Activated CD8-positive, alpha-beta T cell treated with anti-CD3 and anti-CD28 coated beads for 36 hours (primary cell): Measurements from ENCODE around the gene GATA6. TPM values are rescaled to one million over a fixed set of nuclear protein-coding genes. Genes with fewer than 3 reads are reported as not detected.
"Not testable (repeated sequence)": the region's sequence is repeated elsewhere in the genome, so short reads cannot be mapped to it uniquely, and the experiment has no call there.

Source experiments
- ATAC-seq: fragments of 200-7000 bp; cut with Tn5 transposase; one replicate; pipeline ENCODE4 v1.10.0; 2021; ENCODE audit warnings: mild to moderate bottlenecking, moderate library complexity
- CTCF ChIA-PET: fragments of 350-600 bp; sonication (Branson Sonifier 250); formaldehyde crosslinking; loops from one replicate; lab custom pipeline; 2021; ENCODE audit warnings: antibody characterized with exemption; lab: Charles Lee
- POLR2A ChIA-PET: fragments of 350-600 bp; sonication (Branson Sonifier 250); formaldehyde crosslinking; loops from one replicate; lab custom pipeline; 2021; ENCODE audit warnings: antibody characterized with exemption; lab: Charles Lee
- DNase-seq: peaks from one replicate; pipeline ENCODE4 v3.0.0-alpha.2; 2020
- H3K27ac Mint-ChIP-seq: one replicate; pipeline ENCODE4 v1.8.0; 2021; ENCODE audit warnings: mild to moderate bottlenecking, mixed read lengths
- H3K27me3 Mint-ChIP-seq: one replicate; pipeline ENCODE4 v1.8.0; 2021; ENCODE audit warnings: mixed read lengths
- H3K36me3 Mint-ChIP-seq: one replicate; pipeline ENCODE4 v1.8.0; 2021; ENCODE audit warnings: low read depth, mixed read lengths
- H3K4me1 Mint-ChIP-seq: one replicate; pipeline ENCODE4 v1.8.0; 2021; ENCODE audit warnings: low read depth, mixed read lengths
- H3K4me3 Mint-ChIP-seq: one replicate; pipeline ENCODE4 v1.8.0; 2021; ENCODE audit warnings: mild to moderate bottlenecking, moderate library complexity, mixed read lengths
- H3K9me3 Mint-ChIP-seq: one replicate; pipeline ENCODE4 v1.8.0; 2021; ENCODE audit warnings: mixed read lengths
- CTCF ChIP-seq: fragments of 200-600 bp; IDR thresholded peaks from one replicate; pipeline ENCODE4 v1.8.0; 2022; ENCODE audit warnings: antibody characterized with exemption, mild to moderate bottlenecking
- intact Hi-C: fragments of 100-400 bp; cut with micrococcal nuclease; formaldehyde crosslinking; loops from one replicate; pipeline ENCODE4 v1.10.0; 2022
- total RNA-seq, 2 experiments: library from RNA; stranded (reverse); gene quantifications; one replicate each; pipeline ENCODE4 v1.2.3, GENCODE V29; 2021

The GATA6 gene
- total RNA-seq, 2 experiments from 2014 or later, result not detected

- intact Hi-C loops, result loop anchor here (10.0 kb wide), 1 partner anchor 166 kb away; no protein-coding TSS in a partner anchor
- Mint-ChIP-seq H3K9me3 (no peaks in the 10 kb centered on the region), H3K27me3 (peaks cover 30% of the 10 kb centered on the region), H3K36me3 (no peaks in the 10 kb centered on the region), H3K4me3 (no peak overlapping the region), H3K4me1 (no peaks in the 10 kb centered on the region), H3K27ac (no peak overlapping the region)
- DNase-seq, result no peak
- no peak for TF ChIP-seq CTCF
- CTCF ChIA-PET, result no interaction called here
- POLR2A ChIA-PET, result no interaction called here
- ATAC-seq, result no peak
Measured at GRCh38 chr18:22179174-22179573, 9.8 kb downstream of the GATA6 start.

GRCh38 chr18:22179631-22180030 lies 10.2 kb downstream of the GATA6 start:
- POLR2A ChIA-PET, result no interaction called here

GRCh38 chr18:22180722-22181121 lies 11.3 kb downstream of the GATA6 start:
- intact Hi-C loops, result no loop called here
- peaks cover 20% of the 10 kb centered on the region for H3K27me3 Mint-ChIP-seq
- H3K27ac Mint-ChIP-seq, result no peak overlapping the region
- H3K9me3 Mint-ChIP-seq, result no peaks in the 10 kb centered on the region
- POLR2A ChIA-PET, result no interaction called here
- no peak for TF ChIP-seq CTCF
- no peak overlapping the region for H3K4me3 Mint-ChIP-seq
- H3K36me3 Mint-ChIP-seq, result no peaks in the 10 kb centered on the region
- DNase-seq, result no peak
- ATAC-seq, result no peak
- H3K4me1 Mint-ChIP-seq, result no peaks in the 10 kb centered on the region
- CTCF ChIA-PET, result no interaction called here

More at GRCh38 chr18:22179631-22180030, 10.2 kb downstream of the GATA6 start:
- CTCF ChIA-PET, result no interaction called here
- intact Hi-C loops, result loop anchor here (10.0 kb wide), 1 partner anchor 165 kb away; no protein-coding TSS in a partner anchor
- Mint-ChIP-seq H3K27ac (no peak overlapping the region), H3K9me3 (no peaks in the 10 kb centered on the region), H3K4me1 (no peaks in the 10 kb centered on the region), H3K36me3 (no peaks in the 10 kb centered on the region), H3K27me3 (peaks cover 30% of the 10 kb centered on the region), H3K4me3 (no peak overlapping the region)
- ATAC-seq, result no peak
- no peak for DNase-seq
- TF ChIP-seq CTCF, result no peak

- Mint-ChIP-seq H3K36me3 (no peaks in the 10 kb centered on the region), H3K4me1 (no peaks in the 10 kb centered on the region), H3K27ac (no peak overlapping the region), H3K9me3 (no peaks in the 10 kb centered on the region), H3K27me3 (peaks cover 6% of the 10 kb centered on the region), H3K4me3 (no peak overlapping the region)
- no peak for DNase-seq
- ChIA-PET CTCF (no interaction called here), POLR2A (no interaction called here)
- no peak for ATAC-seq
- intact Hi-C loops, result no loop called here
- TF ChIP-seq CTCF, result no peak
Measured at GRCh38 chr18:22182884-22183697, 13.7 kb downstream of the GATA6 start.

- ATAC-seq (no peak), DNase-seq (no peak)
- Mint-ChIP-seq H3K9me3 (no peaks in the 10 kb centered on the region), H3K27ac (no peak overlapping the region), H3K36me3 (no peaks in the 10 kb centered on the region), H3K4me3 (no peak overlapping the region), H3K4me1 (no peaks in the 10 kb centered on the region), H3K27me3 (peaks cover 7% of the 10 kb centered on the region)
- POLR2A ChIA-PET, result no interaction called here
- intact Hi-C loops, result no loop called here
- CTCF ChIA-PET, result no interaction called here
- TF ChIP-seq CTCF, result no peak
Measured at GRCh38 chr18:22183698-22184170, 14.3 kb downstream of the GATA6 start.

GRCh38 chr18:22184573-22184972 lies 15.2 kb downstream of the GATA6 start:
- intact Hi-C loops, ATAC-seq, H3K4me3 Mint-ChIP-seq, H3K36me3 Mint-ChIP-seq, POLR2A ChIA-PET, DNase-seq, H3K27me3 Mint-ChIP-seq, H3K9me3 Mint-ChIP-seq, CTCF ChIA-PET, H3K4me1 Mint-ChIP-seq, H3K27ac Mint-ChIP-seq: not testable (repeated sequence)
